Parathyroid adenoma (tissue), 2 donors: ENCODE measurements around the gene BMF.

ENCODE experiments used
- H2AFZ ChIP-seq: fragments of 300-600 bp; sonication (generic); one replicate; pipeline ENCODE4 v1.7.0; 2017; ENCODE audit warnings: antibody characterized with exemption, mild to moderate bottlenecking
- H3K27ac ChIP-seq: fragments of 300-600 bp; sonication (generic); one replicate; pipeline ENCODE4 v1.7.0; 2017
- H3K27me3 ChIP-seq: fragments of 300-600 bp; sonication (generic); one replicate; pipeline ENCODE4 v1.7.0; 2017; ENCODE audit warnings: low read length; ENCODE audit not compliant: control insufficient read depth, insufficient read depth
- H3K36me3 ChIP-seq: fragments of 300-600 bp; sonication (generic); one replicate; pipeline ENCODE4 v1.7.0; 2017; ENCODE audit warnings: low read length; ENCODE audit not compliant: control insufficient read depth, insufficient read depth
- H3K4me1 ChIP-seq: fragments of 300-600 bp; sonication (generic); one replicate; pipeline ENCODE4 v1.7.0; 2017; ENCODE audit warnings: control low read depth
- H3K4me2 ChIP-seq: fragments of 300-600 bp; sonication (generic); one replicate; pipeline ENCODE4 v1.7.0; 2017; ENCODE audit warnings: low read length
- H3K4me3 ChIP-seq: fragments of 300-600 bp; sonication (generic); one replicate; pipeline ENCODE4 v1.7.0; 2017; ENCODE audit warnings: low read depth, low read length
- H3K79me2 ChIP-seq: fragments of 300-600 bp; sonication (generic); one replicate; pipeline ENCODE4 v1.7.0; 2017; ENCODE audit warnings: control low read depth
- H3K9ac ChIP-seq: fragments of 300-600 bp; sonication (generic); one replicate; pipeline ENCODE4 v1.7.0; 2017; ENCODE audit warnings: mild to moderate bottlenecking
- H3K9me3 ChIP-seq: fragments of 300-600 bp; sonication (generic); one replicate; pipeline ENCODE4 v1.7.0; 2017; ENCODE audit warnings: low read length; ENCODE audit not compliant: control insufficient read depth
- TF ChIP-seq, protein P1 (sequence below): fragments of 300-600 bp; sonication (generic); IDR thresholded peaks from one replicate; pipeline ENCODE4 v1.7.0; 2017; ENCODE audit warnings: antibody characterized with exemption, mild to moderate bottlenecking
- donor health status: primary hyperparathyroidism.

Gene BMF

DNA sequence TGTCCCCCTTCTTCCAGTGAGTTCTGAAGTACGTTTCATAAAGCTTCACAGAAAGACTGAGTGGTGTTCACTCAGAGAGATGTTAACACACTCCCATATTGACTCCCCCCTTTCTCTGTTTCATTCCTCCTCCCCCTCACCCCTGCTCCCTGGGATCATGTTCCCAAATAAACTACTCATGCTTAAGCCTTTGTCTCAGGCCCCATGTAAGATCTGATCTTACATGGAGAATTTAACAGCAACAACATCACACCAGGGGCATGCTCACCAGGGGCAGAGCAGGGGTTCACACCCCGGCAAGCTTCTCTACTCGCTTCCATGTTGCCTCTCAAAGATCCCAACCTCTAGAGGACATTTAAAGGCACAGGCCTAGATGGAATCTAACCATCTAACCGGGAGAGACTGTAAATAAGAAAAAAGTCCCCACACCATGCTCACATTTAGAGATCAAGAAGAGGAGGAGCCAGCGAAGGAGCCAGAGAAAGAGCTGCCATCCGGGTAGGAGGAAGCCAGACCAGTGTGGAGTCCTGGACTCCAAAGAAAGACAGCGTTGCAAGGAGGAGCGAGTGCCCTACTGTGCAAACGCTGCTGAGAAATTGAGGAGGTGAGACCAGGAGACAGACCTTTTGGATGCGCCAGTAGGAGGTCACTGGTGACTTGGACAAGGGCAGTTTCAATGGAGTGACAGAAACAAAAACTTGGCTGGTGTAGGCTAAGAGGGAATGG lies 48.3 kb downstream of the BMF start:
- Histone ChIP-seq H3K27me3 (no peaks in the 10 kb centered on the region), H2AFZ (no peak overlapping the region), H3K9me3 (no peaks in the 10 kb centered on the region), H3K4me2 (no peak overlapping the region), H3K4me3 (no peak overlapping the region), H3K79me2 (no peaks in the 10 kb centered on the region), H3K9ac (no peak overlapping the region), H3K36me3 (no peaks in the 10 kb centered on the region), H3K4me1 (no peaks in the 10 kb centered on the region), H3K27ac (no peak overlapping the region)
- TF ChIP-seq, protein P1, sequence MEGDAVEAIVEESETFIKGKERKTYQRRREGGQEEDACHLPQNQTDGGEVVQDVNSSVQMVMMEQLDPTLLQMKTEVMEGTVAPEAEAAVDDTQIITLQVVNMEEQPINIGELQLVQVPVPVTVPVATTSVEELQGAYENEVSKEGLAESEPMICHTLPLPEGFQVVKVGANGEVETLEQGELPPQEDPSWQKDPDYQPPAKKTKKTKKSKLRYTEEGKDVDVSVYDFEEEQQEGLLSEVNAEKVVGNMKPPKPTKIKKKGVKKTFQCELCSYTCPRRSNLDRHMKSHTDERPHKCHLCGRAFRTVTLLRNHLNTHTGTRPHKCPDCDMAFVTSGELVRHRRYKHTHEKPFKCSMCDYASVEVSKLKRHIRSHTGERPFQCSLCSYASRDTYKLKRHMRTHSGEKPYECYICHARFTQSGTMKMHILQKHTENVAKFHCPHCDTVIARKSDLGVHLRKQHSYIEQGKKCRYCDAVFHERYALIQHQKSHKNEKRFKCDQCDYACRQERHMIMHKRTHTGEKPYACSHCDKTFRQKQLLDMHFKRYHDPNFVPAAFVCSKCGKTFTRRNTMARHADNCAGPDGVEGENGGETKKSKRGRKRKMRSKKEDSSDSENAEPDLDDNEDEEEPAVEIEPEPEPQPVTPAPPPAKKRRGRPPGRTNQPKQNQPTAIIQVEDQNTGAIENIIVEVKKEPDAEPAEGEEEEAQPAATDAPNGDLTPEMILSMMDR, result no peak

DNA sequence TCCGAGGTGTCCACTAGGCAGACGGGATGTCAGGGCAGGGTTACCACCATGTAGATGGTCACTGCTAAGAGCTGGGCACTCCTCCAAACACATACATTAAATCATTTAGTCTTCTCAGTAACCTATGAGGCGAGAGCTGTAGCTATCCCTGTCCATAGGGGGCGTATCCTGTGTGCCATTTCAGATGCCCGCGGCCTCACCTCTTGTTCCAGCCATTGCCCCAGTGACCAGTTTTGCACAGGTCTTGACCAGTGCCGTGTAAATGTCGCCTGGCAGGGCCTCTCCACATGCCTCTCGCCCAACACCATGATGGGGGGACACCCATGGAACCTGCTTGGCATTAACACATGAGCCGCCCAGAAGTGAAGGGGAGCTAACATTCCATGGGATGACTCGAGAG lies 48.9 kb downstream of the BMF start:
- Histone ChIP-seq H3K9me3 (no peaks in the 10 kb centered on the region), H3K4me3 (no peak overlapping the region), H3K79me2 (no peaks in the 10 kb centered on the region), H3K4me2 (no peak overlapping the region), H3K27ac (no peak overlapping the region), H3K4me1 (peaks cover under 1% of the 10 kb centered on the region), H3K9ac (no peak overlapping the region), H2AFZ (no peak overlapping the region), H3K36me3 (no peaks in the 10 kb centered on the region), H3K27me3 (no peaks in the 10 kb centered on the region)
- TF ChIP-seq, protein P1, result no peak

GRCh38 chr15:40058476-40059140 lies 50.1 kb downstream of the BMF start:
- Histone ChIP-seq H3K4me1 (peaks cover 2% of the 10 kb centered on the region), H3K36me3 (no peaks in the 10 kb centered on the region), H3K27me3 (no peaks in the 10 kb centered on the region), H3K9me3 (no peaks in the 10 kb centered on the region), H3K79me2 (no peaks in the 10 kb centered on the region), H2AFZ (no peak overlapping the region), H3K4me3 (no peak overlapping the region), H3K27ac (no peak overlapping the region), H3K9ac (no peak overlapping the region), H3K4me2 (no peak overlapping the region)
- TF ChIP-seq, protein P1, result no peak

DNA sequence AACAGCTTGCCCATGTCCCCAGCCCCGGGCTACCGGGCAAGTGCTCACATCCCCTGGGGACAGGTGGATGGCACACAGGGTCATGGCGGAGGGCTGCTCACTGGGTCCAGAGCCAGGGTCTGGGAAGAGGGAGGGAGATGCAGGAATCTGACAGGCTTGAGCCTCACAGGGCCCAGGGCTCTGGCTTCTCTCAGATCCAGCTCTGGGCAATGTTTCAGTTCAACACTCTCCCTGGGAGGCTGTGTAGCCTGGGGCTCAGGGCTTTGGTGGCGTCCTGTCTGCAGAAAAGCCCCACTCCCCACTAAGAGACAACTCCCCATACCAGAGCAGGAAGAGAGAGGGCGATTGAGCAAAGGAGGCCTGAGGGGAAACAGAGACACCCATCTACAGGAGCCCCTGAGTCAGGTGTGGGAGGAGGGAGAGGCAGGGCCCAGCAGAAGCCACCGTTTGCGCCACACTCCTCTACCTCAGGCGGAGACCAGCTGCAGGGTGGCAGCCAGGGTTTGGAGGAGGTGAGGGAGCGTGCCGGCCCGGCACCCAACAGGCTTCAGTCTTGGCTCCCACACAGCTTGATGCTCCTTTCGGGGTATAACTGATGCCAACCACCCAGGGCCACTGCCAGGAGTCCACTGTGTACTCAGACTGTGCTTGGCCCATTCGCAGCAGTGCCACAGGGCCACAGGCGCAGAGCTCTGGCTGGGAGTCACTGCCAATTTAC lies 52.9 kb downstream of the BMF start:
- Histone ChIP-seq H3K79me2 (no peaks in the 10 kb centered on the region), H2AFZ (no peak overlapping the region), H3K4me3 (no peak overlapping the region), H3K4me1 (peaks cover 2% of the 10 kb centered on the region), H3K27me3 (no peaks in the 10 kb centered on the region), H3K36me3 (no peaks in the 10 kb centered on the region), H3K9me3 (no peaks in the 10 kb centered on the region), H3K4me2 (no peak overlapping the region), H3K9ac (no peak overlapping the region), H3K27ac (no peak overlapping the region)
- TF ChIP-seq, protein P1, result no peak
